Psoas muscle (tissue), 8 donors: ENCODE data around the gene ACSL1. TPM values are rescaled to one million over a fixed set of nuclear protein-coding genes. Genes with fewer than 3 reads are reported as not detected.
A peak's percentile ranks its signal among the peaks of the same experiment; 100 is the strongest.

Experiments
- ATAC-seq, 4 donors: fragments of 200-7000 bp; cut with Tn5 transposase; one replicate each; pipeline ENCODE4 v1.9.1; 2020; ENCODE audit warnings: moderate library complexity in 3 of 4, mild to moderate bottlenecking in 2 of 4
- DNase-seq, 2 donors: peaks; one replicate each; pipeline ENCODE4 v3.0.0-alpha.2; 2020
- H3K27ac ChIP-seq: fragments of 200-600 bp; one replicate; pipeline ENCODE4 v1.8.0; 2022
- H3K27me3 ChIP-seq, 3 donors: fragments of 200-600 bp in 1 of 3; one replicate each; pipeline versions ENCODE4 v1.6.1 to v1.8.0; 2013 to 2022; ENCODE audit warnings: low read length in 2 of 3, mild to moderate bottlenecking in 2 of 3, moderate library complexity in 1 of 3; ENCODE audit not compliant: insufficient read depth in 3 of 3
- H3K36me3 ChIP-seq, 2 donors: fragments of 200-600 bp in 1 of 2; one replicate each; pipeline versions ENCODE4 v1.6.1 to v1.8.0; 2013 to 2022; ENCODE audit warnings: low read depth in 1 of 2, mild to moderate bottlenecking in 1 of 2, moderate library complexity in 1 of 2; ENCODE audit not compliant: insufficient read depth in 1 of 2
- H3K4me1 ChIP-seq: fragments of 200-600 bp; one replicate; pipeline ENCODE4 v1.8.0; 2022
- H3K4me3 ChIP-seq: fragments of 200-600 bp; one replicate; pipeline ENCODE4 v1.8.0; 2022; ENCODE audit warnings: mild to moderate bottlenecking
- H3K9me3 ChIP-seq: fragments of 200-600 bp; one replicate; pipeline ENCODE4 v1.8.0; 2022
- CTCF ChIP-seq: fragments of 200-600 bp; IDR thresholded peaks from one replicate; pipeline ENCODE4 v1.8.0; 2022; ENCODE audit warnings: antibody characterized with exemption
- WGBS, 3 donors: extraction: QIAGEN DNeasy Blood & Tissue Kit; methylation state at CpG; one replicate each; pipeline versions ENCODE4 v1.1.6 to v1.1.7; 2013; 5-methylcytosine and 5-hydroxymethylcytosine counted together
- intact Hi-C, 2 donors: fragments of 100-400 bp; cut with DNase I; formaldehyde crosslinking; loops; one replicate each; pipeline versions ENCODE4 v1.11.0 to v1.14.2; 2022
- polyA plus RNA-seq, 3 donors: library from polyadenylated mRNA; stranded (reverse); fragments of 200-250 nt; gene quantifications; one replicate each; pipeline ENCODE4 v1.2.3, GENCODE V29; 2013
- total RNA-seq, 4 donors: library from RNA; stranded (reverse); fragmentation: NEBNext Ultra II Directional in 2 of 4; extraction: Animal tissue kit (Norgen Biotek cat#: 25700) in 2 of 4; gene quantifications; one replicate each; pipeline versions ENCODE4 v1.2.1 to v1.2.4, GENCODE V29; 2021 to 2023
- donor health status: healthy with polysubstance abuse.
- donor health status: DM: no; HTN: no; CAD: no; lungs with moderate emphysema.
- donor health status: Bipolar disorder and iron deficiency.
- donor health status: healthy.
- donor health status: DM: yes; HTN: yes; CAD: no.
- donor health status: DM: no; HTN: no; CAD: no.
- donor health status: DM: no; HTN: no; CAD: no.
- donor health status: DM: yes; HTN: yes; CAD: no.

Gene ACSL1
- total and polyA plus RNA-seq, 7 donors = 257 to 1,392 (median 781) TPM

- intact Hi-C loops = loop anchor here in 1 of 2 donors (5.0 to 10.0 kb wide), 2 partner anchors 41 to 342 kb away; partner anchors contain the start of gene SLC25A4
- peaks cover 5 to 51% of the 10 kb centered on the region in 2 donors for H3K36me3 ChIP-seq
- peak in 2 of 4 donors; percentile 3 to 4 for ATAC-seq
Measured at GRCh38 chr4:184803133-184803532, 22.6 kb downstream of the ACSL1 start.

GRCh38 chr4:184802697-184803015 is 23.1 kb downstream of the ACSL1 start:
- Histone ChIP-seq H3K4me1 (peaks cover 80% of the 10 kb centered on the region), H3K9me3 (no peaks in the 10 kb centered on the region), H3K4me3 (peak overlapping the region; percentile 71), H3K27ac (peak overlapping the region; percentile 92), H3K36me3 (peaks cover 8 to 56% of the 10 kb centered on the region in 2 donors), H3K27me3 (no peaks in the 10 kb centered on the region)
- no peak for DNase-seq
- WGBS, 3 donors = 32 to 42% (median 38%) methylated on average over 9 of the region's 9 CpGs
- no peak for TF ChIP-seq CTCF
- intact Hi-C loops = loop anchor here in 1 of 2 donors (5.0 to 10.0 kb wide), 2 partner anchors 40 to 342 kb away; partner anchors contain the start of gene SLC25A4
- ATAC-seq = no peak

More at GRCh38 chr4:184803133-184803532, 22.6 kb downstream of the ACSL1 start:
- Histone ChIP-seq H3K27ac (peak overlapping the region; percentile 92), H3K9me3 (no peaks in the 10 kb centered on the region), H3K27me3 (no peaks in the 10 kb centered on the region), H3K4me1 (peaks cover 80% of the 10 kb centered on the region), H3K4me3 (peak overlapping the region; percentile 71)
- DNase-seq = no peak
- WGBS, 3 donors = 70 to 84% (median 72%) methylated on average over 16 of the region's 16 CpGs
- no peak for TF ChIP-seq CTCF

GRCh38 chr4:184801781-184802696 is 23.7 kb downstream of the ACSL1 start:
- DNase-seq (peak in 1 of 2 donors; percentile 54), ATAC-seq (no peak)
- Histone ChIP-seq H3K9me3 (no peaks in the 10 kb centered on the region), H3K36me3 (peaks cover 12 to 62% of the 10 kb centered on the region in 2 donors), H3K27ac (peak overlapping the region; percentile 92), H3K27me3 (no peaks in the 10 kb centered on the region), H3K4me1 (peaks cover 80% of the 10 kb centered on the region), H3K4me3 (peak overlapping the region; percentile 71)
- intact Hi-C loops = loop anchor here in 1 of 2 donors (5.0 to 10.0 kb wide), 2 partner anchors 40 to 343 kb away; partner anchors contain the start of gene SLC25A4
- WGBS, 3 donors = 39 to 55% (median 39%) methylated on average over 10 of the region's 10 CpGs
- TF ChIP-seq CTCF = no peak

GRCh38 chr4:184798504-184798903 is 27.3 kb downstream of the ACSL1 start:
- Histone ChIP-seq H3K9me3 (no peaks in the 10 kb centered on the region), H3K4me1 (peaks cover 98% of the 10 kb centered on the region), H3K27me3 (no peaks in the 10 kb centered on the region), H3K36me3 (peaks cover 12 to 76% of the 10 kb centered on the region in 2 donors), H3K27ac (peak overlapping the region; percentile 87), H3K4me3 (no peak overlapping the region)
- ATAC-seq = no peak
- intact Hi-C loops = no loop called here
- DNase-seq = no peak
- no peak for TF ChIP-seq CTCF
- WGBS, 3 donors = 78 to 88% (median 86%) methylated on average over 7 of the region's 7 CpGs
